Loucy (cell line): ENCODE data around the gene AP2A1.
"Not testable (repeated sequence)": the region's sequence is repeated elsewhere in the genome, so short reads cannot be mapped to it uniquely, and the experiment has no call there.

ENCODE experiments used
- H2AFZ ChIP-seq: fragments of 200-600 bp; sonication (generic); 2 replicates; pipeline ENCODE4 v1.6.0; 2016; ENCODE audit warnings: antibody characterized with exemption, mild to moderate bottlenecking, low read length, moderate library complexity
- H3F3A ChIP-seq: fragments of 200-600 bp; 2 replicates; pipeline ENCODE4 v1.6.0; 2016; ENCODE audit warnings: antibody characterized with exemption, low read depth, mild to moderate bottlenecking
- H3K27me3 ChIP-seq: fragments of 200-600 bp; sonication (generic); 2 replicates; pipeline ENCODE4 v1.6.1; 2014; ENCODE audit warnings: low read length, mild to moderate bottlenecking; ENCODE audit not compliant: insufficient read depth, poor library complexity, severe bottlenecking
- H3K36me3 ChIP-seq: fragments of 200-600 bp; sonication (generic); 2 replicates; pipeline ENCODE4 v1.6.1; 2016; ENCODE audit warnings: low read length; ENCODE audit not compliant: insufficient read depth
- H3K4me1 ChIP-seq: fragments of 200-600 bp; sonication (generic); 2 replicates; pipeline ENCODE4 v1.5.1; 2014; ENCODE audit warnings: low read length, mild to moderate bottlenecking; ENCODE audit not compliant: insufficient read depth, poor library complexity, severe bottlenecking
- H3K4me2 ChIP-seq: fragments of 200-600 bp; sonication (generic); 2 replicates; pipeline ENCODE4 v1.6.0; 2014; ENCODE audit warnings: antibody characterized with exemption, low read length, low read depth, mild to moderate bottlenecking; ENCODE audit not compliant: poor library complexity, severe bottlenecking
- H3K4me3 ChIP-seq: fragments of 200-600 bp; sonication (generic); 2 replicates; pipeline ENCODE4 v1.5.1; 2014; ENCODE audit warnings: low read length, mild to moderate bottlenecking, mixed read lengths; ENCODE audit not compliant: poor library complexity, severe bottlenecking
- H3K79me2 ChIP-seq: fragments of 200-600 bp; sonication (generic); 2 replicates; pipeline ENCODE4 v1.6.1; 2014; ENCODE audit warnings: low read length; ENCODE audit not compliant: insufficient read depth
- H3K9ac ChIP-seq: fragments of 200-600 bp; sonication (generic); 2 replicates; pipeline ENCODE4 v1.6.0; 2014; ENCODE audit warnings: mild to moderate bottlenecking, low read depth, low read length, moderate library complexity; ENCODE audit not compliant: poor library complexity, severe bottlenecking
- H3K9me2 ChIP-seq: fragments of 200-600 bp; sonication (generic); replicated peaks from 2 replicates; pipeline ENCODE4 v1.6.1; 2016; ENCODE audit warnings: low read depth, low read length, mixed read lengths
- H3K9me3 ChIP-seq: fragments of 200-600 bp; sonication (generic); 2 replicates; pipeline ENCODE4 v1.6.1; 2014; ENCODE audit warnings: mild to moderate bottlenecking, antibody characterized with exemption, low read length, low read depth; ENCODE audit not compliant: insufficient read depth
- H4K20me1 ChIP-seq: fragments of 200-600 bp; sonication (generic); 2 replicates; pipeline ENCODE4 v1.6.0; 2014; ENCODE audit warnings: antibody characterized with exemption, low read length, mild to moderate bottlenecking; ENCODE audit not compliant: insufficient read depth, poor library complexity, severe bottlenecking
- EZH2phosphoT487 ChIP-seq: fragments of 200-600 bp; IDR thresholded peaks from 2 replicates; pipeline ENCODE4 v1.6.1; 2018; ENCODE audit warnings: antibody characterized with exemption, mild to moderate bottlenecking, moderate library complexity, borderline replicate concordance
- TF ChIP-seq, protein P1 (sequence below): fragments of 200-600 bp; sonication (generic); conservative IDR thresholded peaks from 2 replicates; pipeline ENCODE4 v1.5.1; 2014; ENCODE audit warnings: mild to moderate bottlenecking, antibody characterized with exemption, low read length

AP2A1 gene

DNA sequence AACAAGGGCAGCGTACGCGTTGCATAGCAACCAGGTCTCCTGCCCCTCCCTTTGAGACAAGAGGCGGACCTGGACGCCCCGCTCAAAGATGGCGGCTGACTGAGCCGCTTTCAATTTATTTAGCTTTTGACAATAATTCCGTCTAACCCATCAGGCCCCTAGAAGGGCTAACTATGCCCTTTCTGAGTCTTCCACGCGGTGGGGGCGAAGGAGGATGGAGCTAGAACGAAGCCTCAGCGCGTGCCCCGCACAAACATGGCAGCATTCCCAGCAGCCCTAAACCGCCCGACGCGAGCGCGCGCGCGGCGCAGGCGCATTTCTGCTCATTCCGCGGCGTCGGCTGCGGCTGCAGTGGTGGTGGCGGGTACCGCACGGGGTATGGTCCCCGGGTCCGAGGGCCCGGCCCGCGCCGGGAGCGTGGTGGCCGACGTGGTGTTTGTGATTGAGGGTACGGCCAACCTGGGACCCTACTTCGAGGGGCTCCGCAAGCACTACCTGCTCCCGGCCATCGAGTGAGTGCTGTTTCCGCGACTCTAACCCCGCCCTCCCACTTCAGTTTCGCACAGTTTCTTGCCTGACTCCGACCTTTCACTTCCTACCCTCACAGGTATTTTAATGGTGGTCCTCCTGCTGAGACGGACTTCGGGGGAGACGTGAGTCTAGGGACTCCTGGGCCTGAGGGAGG lies 51.3 kb downstream of the AP2A1 start, which contains the start of gene MED25:
MED25 (plus strand) TSS at position 326 of the 685 bp plus-strand sequence; CDS start at position 379, 53 bp downstream.
- H3K4me1 ChIP-seq: peaks cover 18% of the 10 kb centered on the region
- H3K4me2 ChIP-seq: peak within 1 kb of the TSS; percentile 85
- no peaks in the 10 kb centered on the region for H3K36me3 ChIP-seq
- no peaks in the 10 kb centered on the region for H3K9me2 ChIP-seq
- no peaks in the 10 kb centered on the region for H3F3A ChIP-seq
- H3K79me2 ChIP-seq: peaks cover 28% of the 10 kb centered on the region
- no peaks in the 10 kb centered on the region for H3K27me3 ChIP-seq
- peak within 1 kb of the TSS; percentile 98 for H2AFZ ChIP-seq
- H3K4me3 ChIP-seq: peak within 1 kb of the TSS; percentile 92
- peaks cover 9% of the 10 kb centered on the region for H4K20me1 ChIP-seq
- H3K9ac ChIP-seq: peak within 1 kb of the TSS; percentile 89
- no peaks in the 10 kb centered on the region for H3K9me3 ChIP-seq
- no peak for TF ChIP-seq EZH2phosphoT487
- TF ChIP-seq, protein P1, sequence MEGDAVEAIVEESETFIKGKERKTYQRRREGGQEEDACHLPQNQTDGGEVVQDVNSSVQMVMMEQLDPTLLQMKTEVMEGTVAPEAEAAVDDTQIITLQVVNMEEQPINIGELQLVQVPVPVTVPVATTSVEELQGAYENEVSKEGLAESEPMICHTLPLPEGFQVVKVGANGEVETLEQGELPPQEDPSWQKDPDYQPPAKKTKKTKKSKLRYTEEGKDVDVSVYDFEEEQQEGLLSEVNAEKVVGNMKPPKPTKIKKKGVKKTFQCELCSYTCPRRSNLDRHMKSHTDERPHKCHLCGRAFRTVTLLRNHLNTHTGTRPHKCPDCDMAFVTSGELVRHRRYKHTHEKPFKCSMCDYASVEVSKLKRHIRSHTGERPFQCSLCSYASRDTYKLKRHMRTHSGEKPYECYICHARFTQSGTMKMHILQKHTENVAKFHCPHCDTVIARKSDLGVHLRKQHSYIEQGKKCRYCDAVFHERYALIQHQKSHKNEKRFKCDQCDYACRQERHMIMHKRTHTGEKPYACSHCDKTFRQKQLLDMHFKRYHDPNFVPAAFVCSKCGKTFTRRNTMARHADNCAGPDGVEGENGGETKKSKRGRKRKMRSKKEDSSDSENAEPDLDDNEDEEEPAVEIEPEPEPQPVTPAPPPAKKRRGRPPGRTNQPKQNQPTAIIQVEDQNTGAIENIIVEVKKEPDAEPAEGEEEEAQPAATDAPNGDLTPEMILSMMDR: no peak

DNA sequence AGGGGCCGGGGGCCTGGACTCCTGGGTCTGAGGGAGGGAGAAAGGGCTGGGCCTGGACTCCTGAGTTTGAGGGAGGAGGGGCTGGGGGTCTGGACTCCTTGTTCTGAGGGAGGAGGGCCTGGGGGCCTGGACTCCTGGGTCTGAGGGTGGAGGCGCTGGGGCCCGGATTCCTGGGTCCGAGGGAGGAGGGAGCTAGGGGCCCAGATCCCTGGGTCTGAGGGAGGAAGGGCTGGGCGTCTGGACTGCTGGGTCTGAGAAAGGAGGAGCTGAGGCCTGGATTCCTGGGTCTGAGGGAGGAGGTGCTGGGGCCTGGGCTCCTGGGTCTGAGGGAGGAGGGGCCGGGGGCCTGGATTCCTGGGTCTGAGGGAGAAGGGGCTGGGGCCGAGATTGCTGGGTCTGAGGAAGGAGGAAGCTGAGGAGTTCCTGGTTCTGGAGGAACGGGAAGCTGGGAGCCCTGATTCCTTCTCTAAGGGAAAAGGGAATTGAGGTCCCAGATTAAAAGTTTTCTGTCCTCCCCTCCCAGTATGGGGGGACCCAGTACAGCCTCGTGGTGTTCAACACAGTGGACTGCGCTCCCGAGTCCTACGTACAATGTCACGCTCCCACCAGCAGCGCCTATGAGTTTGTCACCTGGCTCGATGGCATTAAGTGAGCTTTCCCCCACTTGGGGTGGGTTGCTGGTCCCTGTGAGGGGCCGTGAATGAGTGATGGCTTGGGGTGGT lies 52.0 kb downstream of the AP2A1 start:
- peak overlapping the region; percentile 89 for H3K9ac ChIP-seq
- peak overlapping the region; percentile 85 for H3K4me2 ChIP-seq
- H3K4me3 ChIP-seq: peak overlapping the region; percentile 92
- peaks cover 9% of the 10 kb centered on the region for H4K20me1 ChIP-seq
- H3K79me2 ChIP-seq: peaks cover 34% of the 10 kb centered on the region
- H3K9me3 ChIP-seq: no peaks in the 10 kb centered on the region
- H3F3A ChIP-seq: no peaks in the 10 kb centered on the region
- no peaks in the 10 kb centered on the region for H3K27me3 ChIP-seq
- H3K4me1 ChIP-seq: peaks cover 18% of the 10 kb centered on the region
- no peaks in the 10 kb centered on the region for H3K9me2 ChIP-seq
- H3K36me3 ChIP-seq: no peaks in the 10 kb centered on the region
- H2AFZ ChIP-seq: peak overlapping the region; percentile 98
- TF ChIP-seq, protein P1: no peak
- TF ChIP-seq EZH2phosphoT487: no peak

DNA sequence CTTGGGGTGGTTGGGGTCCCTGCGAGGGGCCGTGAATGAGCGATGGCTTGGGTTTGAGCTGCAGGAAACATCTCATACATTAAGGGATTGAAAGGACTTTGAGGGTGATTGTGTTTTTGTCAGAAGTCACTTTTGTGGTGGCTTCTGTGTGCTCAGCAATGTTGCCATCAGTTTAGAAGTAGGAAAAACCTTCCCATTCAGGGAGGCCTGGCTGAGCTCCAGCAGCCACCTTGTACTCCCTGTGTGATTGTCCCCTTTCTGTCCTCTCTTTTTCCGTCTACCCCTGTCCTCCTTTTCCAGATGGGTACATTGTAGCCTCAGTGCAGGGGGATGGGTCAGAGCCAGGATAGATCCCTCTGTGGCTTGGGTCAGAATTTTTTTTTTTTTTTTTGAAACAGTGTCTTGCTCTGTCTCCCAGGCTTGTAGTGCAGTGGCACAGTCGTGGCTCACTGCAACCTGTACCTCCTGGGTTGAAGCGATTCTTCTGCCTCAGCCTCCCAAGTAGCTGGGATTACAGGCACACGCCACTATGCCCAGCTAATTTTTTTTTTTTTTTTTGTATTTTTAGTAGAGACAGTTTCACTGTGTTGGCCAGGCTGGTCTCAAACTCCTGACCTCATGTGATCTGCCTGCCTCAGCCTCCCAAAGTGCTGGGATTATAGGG lies 52.8 kb downstream of the AP2A1 start:
- peak overlapping the region; percentile 89 for H3K9ac ChIP-seq
- not testable (repeated sequence) for H4K20me1 ChIP-seq, H3F3A ChIP-seq, H3K9me2 ChIP-seq, H3K27me3 ChIP-seq, H3K36me3 ChIP-seq, H2AFZ ChIP-seq, H3K9me3 ChIP-seq
- H3K4me1 ChIP-seq: peaks cover 18% of the 10 kb centered on the region
- peaks cover 34% of the 10 kb centered on the region for H3K79me2 ChIP-seq
- H3K4me3 ChIP-seq: peak overlapping the region; percentile 92
- H3K4me2 ChIP-seq: peak overlapping the region; percentile 85
